HFF-Myc (cell line): ENCODE results near the gene PCSK1.

ENCODE experiments used
- DNase-seq: peaks from one replicate; pipeline ENCODE4 v3.0.0-alpha.2; 2011; ENCODE audit warnings: low read depth; ENCODE audit errors: extremely low read depth
- H3K4me3 ChIP-seq: replicated peaks from 2 replicates; pipeline ENCODE4 v1.5.1; 2011; ENCODE audit warnings: low read depth, mild to moderate bottlenecking, control low read depth, low read length
- TF ChIP-seq, protein P1 (sequence below): IDR thresholded peaks from 2 replicates; pipeline ENCODE4 v1.5.1; 2012; ENCODE audit warnings: mild to moderate bottlenecking, low read depth, low read length, control low read depth; ENCODE audit errors: missing control alignments

The PCSK1 gene

DNA sequence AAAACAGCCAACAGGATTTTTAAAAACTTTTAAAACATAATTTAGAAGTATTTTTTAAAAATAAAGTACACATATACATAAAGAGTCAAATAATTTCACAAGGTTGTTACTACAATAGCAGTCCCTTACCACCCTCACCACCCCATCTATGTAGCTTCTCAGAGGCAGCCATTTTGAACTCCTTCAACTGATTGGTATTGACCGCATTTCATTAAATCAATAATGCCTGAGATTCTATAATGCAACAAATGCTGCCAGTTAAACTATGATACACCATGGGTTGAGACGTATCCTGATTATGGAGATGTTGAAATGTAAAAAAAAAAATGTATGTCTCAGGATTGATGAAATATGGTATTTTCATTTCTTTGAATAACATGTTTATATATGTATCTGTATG is 78.8 kb downstream of the PCSK1 start:
- TF ChIP-seq, protein P1, sequence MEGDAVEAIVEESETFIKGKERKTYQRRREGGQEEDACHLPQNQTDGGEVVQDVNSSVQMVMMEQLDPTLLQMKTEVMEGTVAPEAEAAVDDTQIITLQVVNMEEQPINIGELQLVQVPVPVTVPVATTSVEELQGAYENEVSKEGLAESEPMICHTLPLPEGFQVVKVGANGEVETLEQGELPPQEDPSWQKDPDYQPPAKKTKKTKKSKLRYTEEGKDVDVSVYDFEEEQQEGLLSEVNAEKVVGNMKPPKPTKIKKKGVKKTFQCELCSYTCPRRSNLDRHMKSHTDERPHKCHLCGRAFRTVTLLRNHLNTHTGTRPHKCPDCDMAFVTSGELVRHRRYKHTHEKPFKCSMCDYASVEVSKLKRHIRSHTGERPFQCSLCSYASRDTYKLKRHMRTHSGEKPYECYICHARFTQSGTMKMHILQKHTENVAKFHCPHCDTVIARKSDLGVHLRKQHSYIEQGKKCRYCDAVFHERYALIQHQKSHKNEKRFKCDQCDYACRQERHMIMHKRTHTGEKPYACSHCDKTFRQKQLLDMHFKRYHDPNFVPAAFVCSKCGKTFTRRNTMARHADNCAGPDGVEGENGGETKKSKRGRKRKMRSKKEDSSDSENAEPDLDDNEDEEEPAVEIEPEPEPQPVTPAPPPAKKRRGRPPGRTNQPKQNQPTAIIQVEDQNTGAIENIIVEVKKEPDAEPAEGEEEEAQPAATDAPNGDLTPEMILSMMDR, result no peak
- DNase-seq, result no peak
- no peak overlapping the region for H3K4me3 ChIP-seq

DNA sequence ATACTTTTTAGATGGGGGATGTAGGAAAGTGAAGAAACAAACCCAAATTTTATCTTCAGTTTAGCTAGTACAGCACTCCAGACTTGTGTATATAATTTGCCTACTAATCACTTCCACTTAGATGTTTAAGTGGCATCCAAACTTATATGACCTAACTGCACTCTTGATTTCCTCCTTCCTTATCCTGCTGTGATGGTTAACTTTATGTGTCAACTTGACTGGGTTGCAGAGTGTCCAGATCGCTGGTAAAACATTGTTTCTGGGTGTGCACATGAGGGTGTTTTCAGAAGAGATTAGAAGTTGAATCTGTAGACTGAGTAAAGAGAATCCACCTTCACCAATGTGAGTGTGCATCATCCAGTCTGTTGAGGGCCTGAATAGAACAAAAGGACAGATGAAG is 79.8 kb downstream of the PCSK1 start:
- no peak overlapping the region for H3K4me3 ChIP-seq
- no peak for DNase-seq
- TF ChIP-seq, protein P1, result no peak

DNA sequence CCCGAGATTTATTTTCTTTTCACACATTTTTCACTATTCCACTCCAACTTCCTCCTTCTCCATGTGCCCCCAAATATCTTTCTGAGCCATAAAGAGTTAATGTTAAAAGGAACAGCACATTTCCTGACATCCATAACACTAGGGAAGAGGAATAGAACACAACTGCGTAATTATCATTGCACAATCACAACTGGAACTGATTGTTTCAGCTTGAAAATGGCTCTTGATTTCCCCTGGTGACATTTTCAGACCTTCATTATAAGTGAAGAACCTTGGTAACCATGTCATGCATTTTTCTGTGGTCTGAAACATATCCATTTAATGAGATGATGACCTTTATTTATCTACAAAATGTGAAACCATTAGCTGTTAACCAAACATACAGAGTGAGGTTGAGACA is 82.4 kb downstream of the PCSK1 start:
- no peak for DNase-seq
- TF ChIP-seq, protein P1, result no peak
- H3K4me3 ChIP-seq, result no peak overlapping the region

DNA sequence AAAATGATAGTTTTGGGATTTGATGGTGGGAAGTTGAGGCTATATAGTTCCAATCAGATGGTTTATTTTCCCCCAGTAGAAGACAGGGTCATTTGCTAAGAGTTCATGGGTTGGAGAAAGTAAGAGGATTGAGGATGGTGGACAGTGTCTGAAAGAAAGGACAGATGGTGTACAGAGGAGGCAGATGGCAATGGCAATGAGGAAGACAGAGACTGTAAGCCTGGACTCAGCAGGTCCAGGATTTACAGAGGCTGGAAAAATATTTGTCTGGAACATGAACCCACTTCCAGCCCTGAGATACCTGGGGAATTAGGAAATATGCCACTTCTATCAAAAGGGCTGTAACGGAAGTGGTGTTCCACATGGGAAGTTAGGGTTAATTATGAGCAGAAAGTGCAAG is 84.5 kb downstream of the PCSK1 start:
- TF ChIP-seq, protein P1, result no peak
- DNase-seq, result no peak
- no peak overlapping the region for H3K4me3 ChIP-seq

DNA sequence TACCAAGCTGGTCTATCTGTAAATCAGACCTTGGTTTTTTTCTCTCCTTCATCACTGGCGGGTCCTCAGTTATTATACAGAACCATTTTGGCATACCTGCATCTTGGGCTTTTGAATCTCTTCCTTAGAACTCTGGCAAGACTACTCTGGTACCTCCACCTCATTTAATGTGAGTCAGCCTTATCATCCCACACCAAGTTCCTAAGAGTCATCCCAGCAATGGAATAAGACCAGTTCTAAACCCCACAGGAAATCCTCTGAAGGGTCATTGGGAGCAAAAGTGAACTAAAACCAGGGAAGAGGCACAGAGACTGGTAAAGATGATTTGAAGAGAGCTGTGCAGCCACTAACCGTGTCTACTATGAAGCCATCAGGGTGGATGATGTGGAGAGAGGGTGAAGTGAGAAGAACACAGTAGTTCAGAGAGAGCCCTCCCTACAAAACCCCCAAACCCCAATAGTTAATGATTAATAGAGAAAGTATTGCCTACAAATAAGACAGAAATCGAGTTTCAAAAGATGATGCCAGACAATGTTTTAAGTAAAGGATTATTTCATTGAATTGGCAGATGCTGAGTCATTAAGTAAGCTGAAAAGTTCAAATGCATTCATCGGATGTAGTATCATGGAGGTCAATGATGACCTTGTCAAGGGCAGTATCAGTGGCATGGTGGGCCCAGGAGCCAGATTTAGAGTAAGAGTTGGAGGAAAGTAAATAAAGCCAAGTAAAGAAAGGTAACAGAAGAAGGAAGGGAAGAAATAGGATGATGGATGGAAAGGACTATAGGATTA is 85.4 kb downstream of the PCSK1 start:
- H3K4me3 ChIP-seq, result no peak overlapping the region
- TF ChIP-seq, protein P1, result no peak
- DNase-seq, result no peak

DNA sequence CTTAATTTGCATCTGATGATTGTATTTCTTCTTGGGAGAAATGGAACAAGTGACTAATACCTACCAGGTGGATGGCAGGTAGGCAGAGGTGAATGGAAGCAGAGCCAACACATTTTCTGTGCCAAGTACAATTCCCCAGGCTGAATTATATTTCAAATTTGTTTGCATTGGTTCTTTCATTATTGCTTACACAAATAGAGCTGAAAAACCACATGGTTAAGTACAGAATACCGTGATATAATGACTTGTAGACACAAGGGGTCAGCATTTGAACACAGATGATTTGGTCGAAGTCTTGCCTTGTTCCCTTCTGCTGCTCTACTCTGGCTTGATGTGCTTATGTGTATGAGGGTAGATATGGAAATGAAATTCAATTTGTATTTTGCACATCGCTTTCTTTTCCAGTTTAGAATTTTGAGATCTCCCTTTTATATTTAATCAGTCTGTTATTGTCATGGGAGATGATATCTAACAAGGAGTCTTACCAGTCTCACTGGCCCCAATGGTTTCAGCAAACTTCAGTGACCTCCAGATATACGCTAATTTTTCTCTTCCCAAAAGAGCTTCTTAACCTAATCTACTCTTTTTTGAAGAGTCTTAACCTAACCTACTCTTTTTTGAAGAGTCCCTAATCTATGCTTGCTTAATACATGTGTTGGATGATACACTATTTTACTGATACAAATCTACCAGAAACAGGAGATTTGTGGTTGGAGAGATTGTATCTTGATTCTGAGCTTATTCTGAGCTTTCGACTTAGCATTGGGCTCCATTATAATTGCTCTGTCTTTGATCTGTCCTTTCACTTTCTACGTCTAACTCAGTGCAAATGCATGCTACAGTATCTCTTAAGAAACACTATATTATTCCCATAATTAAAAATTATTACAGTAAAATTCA is 88.1 kb downstream of the PCSK1 start:
- DNase-seq, result peak; percentile 66
- TF ChIP-seq, protein P1, result peak; percentile 36
- no peak overlapping the region for H3K4me3 ChIP-seq
